ENCODE results near the gene INPPL1.

The INPPL1 gene

DNA sequence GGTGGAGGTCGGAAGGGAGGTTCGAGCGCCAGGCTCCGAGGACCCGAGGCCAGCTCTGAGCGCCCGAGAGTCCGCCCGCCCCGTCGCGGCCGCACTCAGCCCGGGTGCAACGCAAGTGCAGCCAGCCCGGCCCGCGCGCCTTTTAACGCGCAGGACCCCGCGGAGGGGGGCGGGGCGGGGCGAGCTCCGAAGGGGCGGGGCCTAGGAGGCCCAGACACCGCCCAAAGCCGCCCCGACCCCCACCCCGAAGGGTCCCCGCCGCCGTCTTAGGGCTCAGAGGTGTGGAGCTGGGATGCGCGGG lies 19.4 kb downstream of the INPPL1 start, which contains the start of gene PHOX2A:
PHOX2A (minus strand) TSS at position 117 of the 301 bp plus-strand sequence. CDS start 172 bp downstream, outside the sequence.
- no peak for DNase-seq (ENCODE audit: low read depth in 1 of 2, low spot score in 1 of 2)
- no peak within 1 kb of the TSS for H3K4me3 ChIP-seq (replicated peaks; ENCODE audit: insufficient read depth, low read length)
- TF ChIP-seq, protein P1, sequence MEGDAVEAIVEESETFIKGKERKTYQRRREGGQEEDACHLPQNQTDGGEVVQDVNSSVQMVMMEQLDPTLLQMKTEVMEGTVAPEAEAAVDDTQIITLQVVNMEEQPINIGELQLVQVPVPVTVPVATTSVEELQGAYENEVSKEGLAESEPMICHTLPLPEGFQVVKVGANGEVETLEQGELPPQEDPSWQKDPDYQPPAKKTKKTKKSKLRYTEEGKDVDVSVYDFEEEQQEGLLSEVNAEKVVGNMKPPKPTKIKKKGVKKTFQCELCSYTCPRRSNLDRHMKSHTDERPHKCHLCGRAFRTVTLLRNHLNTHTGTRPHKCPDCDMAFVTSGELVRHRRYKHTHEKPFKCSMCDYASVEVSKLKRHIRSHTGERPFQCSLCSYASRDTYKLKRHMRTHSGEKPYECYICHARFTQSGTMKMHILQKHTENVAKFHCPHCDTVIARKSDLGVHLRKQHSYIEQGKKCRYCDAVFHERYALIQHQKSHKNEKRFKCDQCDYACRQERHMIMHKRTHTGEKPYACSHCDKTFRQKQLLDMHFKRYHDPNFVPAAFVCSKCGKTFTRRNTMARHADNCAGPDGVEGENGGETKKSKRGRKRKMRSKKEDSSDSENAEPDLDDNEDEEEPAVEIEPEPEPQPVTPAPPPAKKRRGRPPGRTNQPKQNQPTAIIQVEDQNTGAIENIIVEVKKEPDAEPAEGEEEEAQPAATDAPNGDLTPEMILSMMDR (IDR thresholded peaks at IDR 0.05; ENCODE audit: insufficient read depth, low read length) = no peak
- no peak within 1 kb of the TSS for H3K27ac ChIP-seq (replicated peaks)
- peaks cover 68% of the 10 kb centered on the region for H3K27me3 ChIP-seq (ENCODE audit: insufficient read depth, poor library complexity, severe bottlenecking)

DNA sequence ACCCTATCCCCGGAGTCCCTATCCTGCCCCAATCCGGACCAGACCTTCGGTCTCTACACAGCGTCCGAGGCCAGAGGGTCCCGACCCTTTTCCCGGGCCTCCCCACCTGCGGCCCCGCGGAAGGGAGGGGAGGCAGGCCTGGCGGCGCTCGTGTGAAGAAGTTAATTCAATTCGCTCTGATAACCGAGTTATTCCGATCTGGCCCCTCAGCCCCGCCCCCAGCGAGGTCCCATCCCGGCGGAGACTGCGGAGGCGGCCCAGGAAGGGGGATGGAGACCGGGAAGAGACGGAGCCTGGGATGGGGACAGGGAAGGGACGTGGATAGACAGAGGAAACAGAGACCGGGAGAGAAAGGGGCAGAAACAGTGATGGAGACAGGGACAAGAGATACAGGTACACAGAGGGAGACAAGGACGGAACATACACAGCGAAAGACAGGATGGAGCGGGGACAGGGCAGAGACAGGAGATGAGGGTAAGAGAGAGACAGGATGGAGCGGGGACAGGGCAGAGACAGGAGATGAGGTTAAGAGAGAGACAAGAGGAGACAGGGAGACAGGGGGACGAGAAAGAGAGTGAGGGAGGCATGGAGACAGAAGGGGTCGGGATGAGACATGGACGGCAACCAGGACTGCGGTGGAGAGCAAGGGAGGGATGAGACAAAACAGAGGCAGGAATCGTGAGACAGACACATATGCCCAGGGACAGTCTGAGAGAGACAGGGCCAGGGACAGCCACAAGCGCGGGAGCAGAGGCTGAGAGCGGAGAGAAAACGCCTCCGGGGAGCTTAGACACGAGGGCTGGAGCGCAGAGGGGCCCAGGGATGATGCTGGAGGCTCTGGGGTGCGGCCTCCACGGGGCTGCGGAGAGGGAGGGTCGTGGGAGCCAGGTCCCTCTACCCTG lies 20.0 kb downstream of the INPPL1 start:
- TF ChIP-seq, protein P1 (IDR thresholded peaks at IDR 0.05; ENCODE audit: insufficient read depth, low read length) = no peak
- TF ChIP-seq GABPA (IDR thresholded peaks at IDR 0.05; ENCODE audit: low read depth) (no peak), POLR2AphosphoS5 (IDR thresholded peaks at IDR 0.05; ENCODE audit: low read depth) (no peak), SPI1 (IDR thresholded peaks at IDR 0.05; ENCODE audit: borderline replicate concordance, low read depth) (no peak)
- TF ChIP-seq, protein P2, sequence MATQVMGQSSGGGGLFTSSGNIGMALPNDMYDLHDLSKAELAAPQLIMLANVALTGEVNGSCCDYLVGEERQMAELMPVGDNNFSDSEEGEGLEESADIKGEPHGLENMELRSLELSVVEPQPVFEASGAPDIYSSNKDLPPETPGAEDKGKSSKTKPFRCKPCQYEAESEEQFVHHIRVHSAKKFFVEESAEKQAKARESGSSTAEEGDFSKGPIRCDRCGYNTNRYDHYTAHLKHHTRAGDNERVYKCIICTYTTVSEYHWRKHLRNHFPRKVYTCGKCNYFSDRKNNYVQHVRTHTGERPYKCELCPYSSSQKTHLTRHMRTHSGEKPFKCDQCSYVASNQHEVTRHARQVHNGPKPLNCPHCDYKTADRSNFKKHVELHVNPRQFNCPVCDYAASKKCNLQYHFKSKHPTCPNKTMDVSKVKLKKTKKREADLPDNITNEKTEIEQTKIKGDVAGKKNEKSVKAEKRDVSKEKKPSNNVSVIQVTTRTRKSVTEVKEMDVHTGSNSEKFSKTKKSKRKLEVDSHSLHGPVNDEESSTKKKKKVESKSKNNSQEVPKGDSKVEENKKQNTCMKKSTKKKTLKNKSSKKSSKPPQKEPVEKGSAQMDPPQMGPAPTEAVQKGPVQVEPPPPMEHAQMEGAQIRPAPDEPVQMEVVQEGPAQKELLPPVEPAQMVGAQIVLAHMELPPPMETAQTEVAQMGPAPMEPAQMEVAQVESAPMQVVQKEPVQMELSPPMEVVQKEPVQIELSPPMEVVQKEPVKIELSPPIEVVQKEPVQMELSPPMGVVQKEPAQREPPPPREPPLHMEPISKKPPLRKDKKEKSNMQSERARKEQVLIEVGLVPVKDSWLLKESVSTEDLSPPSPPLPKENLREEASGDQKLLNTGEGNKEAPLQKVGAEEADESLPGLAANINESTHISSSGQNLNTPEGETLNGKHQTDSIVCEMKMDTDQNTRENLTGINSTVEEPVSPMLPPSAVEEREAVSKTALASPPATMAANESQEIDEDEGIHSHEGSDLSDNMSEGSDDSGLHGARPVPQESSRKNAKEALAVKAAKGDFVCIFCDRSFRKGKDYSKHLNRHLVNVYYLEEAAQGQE (IDR thresholded peaks at IDR 0.05; ENCODE audit: insufficient replicate concordance, low read depth) = no peak
- Histone ChIP-seq H3K27me3 (ENCODE audit: insufficient read depth, poor library complexity, severe bottlenecking) (peaks cover 64% of the 10 kb centered on the region), H3K4me3 (replicated peaks; ENCODE audit: insufficient read depth, low read length) (no peak overlapping the region), H3K27ac (replicated peaks) (no peak overlapping the region)
- no peak for DNase-seq (ENCODE audit: low read depth in 1 of 2, low spot score in 1 of 2)

DNA sequence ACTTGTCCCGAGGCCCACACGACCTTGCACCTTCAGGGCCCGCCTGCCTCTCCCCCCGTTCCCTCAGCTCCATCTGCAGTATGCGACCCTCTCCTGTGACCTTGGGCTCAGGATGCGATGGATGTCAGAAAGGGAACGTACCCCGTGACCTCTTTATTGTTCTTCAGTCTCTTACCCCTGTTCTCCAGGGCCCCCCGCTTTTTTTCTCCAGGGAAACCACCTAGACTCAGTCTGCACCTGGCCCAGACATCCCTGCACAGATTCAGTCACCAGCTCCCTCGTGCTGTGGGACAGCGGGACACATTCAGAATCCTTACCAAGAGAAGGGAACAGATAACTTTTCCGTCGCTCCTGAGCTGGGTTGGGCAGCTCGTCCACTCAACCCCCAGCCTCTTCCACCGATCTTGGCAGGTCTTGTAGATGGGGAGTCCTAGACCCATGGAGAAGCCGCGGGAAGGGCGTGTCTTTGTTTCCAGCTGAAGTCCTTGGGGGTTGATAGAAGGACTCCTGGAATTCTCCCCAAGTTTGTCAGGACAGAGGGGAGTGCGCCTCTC lies 20.8 kb downstream of the INPPL1 start:
- no peak overlapping the region for H3K27ac ChIP-seq (replicated peaks)
- TF ChIP-seq POLR2AphosphoS5 (IDR thresholded peaks at IDR 0.05; ENCODE audit: low read depth) (no peak), SPI1 (IDR thresholded peaks at IDR 0.05; ENCODE audit: borderline replicate concordance, low read depth) (no peak), GABPA (IDR thresholded peaks at IDR 0.05; ENCODE audit: low read depth) (no peak)
- TF ChIP-seq, protein P1 (IDR thresholded peaks at IDR 0.05; ENCODE audit: insufficient read depth, low read length) = no peak
- TF ChIP-seq, protein P2 (IDR thresholded peaks at IDR 0.05; ENCODE audit: insufficient replicate concordance, low read depth) = no peak
- DNase-seq (ENCODE audit: low read depth in 1 of 2, low spot score in 1 of 2) = no peak
- peaks cover 60% of the 10 kb centered on the region for H3K27me3 ChIP-seq (ENCODE audit: insufficient read depth, poor library complexity, severe bottlenecking)
- no peak overlapping the region for H3K4me3 ChIP-seq (replicated peaks; ENCODE audit: insufficient read depth, low read length)
